Kidney epithelial cell (primary cell): ENCODE data around the gene PPP1R14D. TPM values are rescaled to one million over a fixed set of nuclear protein-coding genes. Genes with fewer than 3 reads are reported as not detected.

Experiments
- DNase-seq: peaks from one replicate; pipeline ENCODE4 v3.0.0-alpha.2; 2010; ENCODE audit warnings: low read depth
- H3K27me3 ChIP-seq: 2 replicates; pipeline ENCODE4 v1.6.0; 2011; ENCODE audit warnings: low read length; ENCODE audit not compliant: control insufficient read depth, insufficient read depth
- H3K36me3 ChIP-seq: 2 replicates; pipeline ENCODE4 v1.5.1; 2011; ENCODE audit warnings: low read length; ENCODE audit not compliant: control insufficient read depth, insufficient read depth
- H3K4me3 ChIP-seq: 2 replicates; pipeline ENCODE4 v1.5.1; 2011; ENCODE audit warnings: low read depth, mild to moderate bottlenecking, control low read depth, low read length
- total RNA-seq: library from RNA; depleted of rRNA; stranded (reverse); fragments of >200 nt; gene quantifications from 2 replicates; pipeline ENCODE4 v1.2.3, GENCODE V29; 2015
- TF ChIP-seq, protein P1 (sequence below): IDR thresholded peaks from 2 replicates; pipeline ENCODE4 v1.5.1; 2011; ENCODE audit warnings: mild to moderate bottlenecking, moderate library complexity, low read length, control low read depth, inconsistent platforms; ENCODE audit not compliant: insufficient read depth, poor library complexity, severe bottlenecking

PPP1R14D gene
- total RNA-seq, 1 donor from 2014 or later, result not detected

DNA sequence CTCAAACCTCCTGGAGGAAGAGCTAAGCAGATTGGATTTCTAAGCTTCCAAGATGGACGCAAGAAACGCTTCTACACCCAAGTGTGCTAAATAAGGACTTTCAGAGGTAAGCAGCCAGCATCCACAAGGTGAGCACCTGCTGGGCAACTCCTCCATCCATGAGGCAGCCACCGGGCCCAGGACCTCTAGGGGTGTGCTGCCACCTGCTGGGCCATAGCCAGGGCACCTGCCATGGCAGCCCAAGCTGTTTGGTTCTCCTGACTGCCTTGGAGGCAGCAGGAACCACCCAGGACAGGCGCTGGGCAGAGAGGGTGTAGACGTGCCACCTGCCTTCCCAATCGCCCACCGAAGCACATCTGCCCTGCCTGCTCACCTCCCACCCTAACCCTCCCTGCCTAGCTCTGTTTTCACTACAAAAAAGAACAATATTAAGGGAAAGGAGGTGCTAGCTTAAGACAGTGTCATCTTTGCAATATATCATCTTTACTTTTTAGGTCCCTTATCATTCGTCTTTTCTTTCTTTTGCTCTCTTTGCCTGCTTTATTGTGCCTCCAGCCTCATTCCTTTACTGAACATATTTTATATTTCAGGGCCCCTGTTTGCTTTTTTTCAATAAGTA lies 45.8 kb downstream of the PPP1R14D start:
- Histone ChIP-seq H3K36me3 (peaks cover 5% of the 10 kb centered on the region), H3K27me3 (no peaks in the 10 kb centered on the region), H3K4me3 (no peak overlapping the region)
- TF ChIP-seq, protein P1, sequence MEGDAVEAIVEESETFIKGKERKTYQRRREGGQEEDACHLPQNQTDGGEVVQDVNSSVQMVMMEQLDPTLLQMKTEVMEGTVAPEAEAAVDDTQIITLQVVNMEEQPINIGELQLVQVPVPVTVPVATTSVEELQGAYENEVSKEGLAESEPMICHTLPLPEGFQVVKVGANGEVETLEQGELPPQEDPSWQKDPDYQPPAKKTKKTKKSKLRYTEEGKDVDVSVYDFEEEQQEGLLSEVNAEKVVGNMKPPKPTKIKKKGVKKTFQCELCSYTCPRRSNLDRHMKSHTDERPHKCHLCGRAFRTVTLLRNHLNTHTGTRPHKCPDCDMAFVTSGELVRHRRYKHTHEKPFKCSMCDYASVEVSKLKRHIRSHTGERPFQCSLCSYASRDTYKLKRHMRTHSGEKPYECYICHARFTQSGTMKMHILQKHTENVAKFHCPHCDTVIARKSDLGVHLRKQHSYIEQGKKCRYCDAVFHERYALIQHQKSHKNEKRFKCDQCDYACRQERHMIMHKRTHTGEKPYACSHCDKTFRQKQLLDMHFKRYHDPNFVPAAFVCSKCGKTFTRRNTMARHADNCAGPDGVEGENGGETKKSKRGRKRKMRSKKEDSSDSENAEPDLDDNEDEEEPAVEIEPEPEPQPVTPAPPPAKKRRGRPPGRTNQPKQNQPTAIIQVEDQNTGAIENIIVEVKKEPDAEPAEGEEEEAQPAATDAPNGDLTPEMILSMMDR, result peak; percentile 91
- no peak for DNase-seq

DNA sequence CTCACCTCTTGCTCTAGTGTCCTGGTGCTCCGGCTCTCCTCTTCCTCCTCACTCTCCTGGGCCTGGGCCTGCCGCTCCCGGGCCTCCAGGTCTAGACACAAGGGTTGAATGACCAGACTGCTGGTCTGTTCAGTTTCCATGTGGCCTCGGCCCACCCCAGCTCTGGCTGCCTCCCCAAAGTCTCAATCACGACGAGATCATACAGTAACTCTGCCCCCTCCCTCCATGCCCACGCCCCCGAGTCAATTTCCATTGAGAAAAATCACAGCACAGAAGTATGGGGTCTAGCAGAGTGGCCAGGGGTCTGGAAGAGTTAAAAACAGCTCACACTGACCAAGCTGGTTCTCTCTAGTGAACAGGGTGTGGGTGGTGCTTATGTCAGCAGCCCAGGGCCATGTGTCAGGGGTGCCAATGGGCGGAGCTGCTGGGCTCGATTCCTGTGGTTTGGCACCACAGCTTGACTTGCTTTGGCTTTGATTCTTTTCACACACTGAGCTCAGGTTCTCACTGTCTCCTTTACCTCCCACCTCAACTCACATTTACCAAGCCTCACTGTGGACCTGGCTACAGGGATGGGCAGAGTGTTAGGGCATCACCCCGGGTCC lies 51.9 kb downstream of the PPP1R14D start:
- no peak for DNase-seq
- Histone ChIP-seq H3K4me3 (no peak overlapping the region), H3K36me3 (peaks cover 9% of the 10 kb centered on the region), H3K27me3 (no peaks in the 10 kb centered on the region)
- TF ChIP-seq, protein P1, result no peak

DNA sequence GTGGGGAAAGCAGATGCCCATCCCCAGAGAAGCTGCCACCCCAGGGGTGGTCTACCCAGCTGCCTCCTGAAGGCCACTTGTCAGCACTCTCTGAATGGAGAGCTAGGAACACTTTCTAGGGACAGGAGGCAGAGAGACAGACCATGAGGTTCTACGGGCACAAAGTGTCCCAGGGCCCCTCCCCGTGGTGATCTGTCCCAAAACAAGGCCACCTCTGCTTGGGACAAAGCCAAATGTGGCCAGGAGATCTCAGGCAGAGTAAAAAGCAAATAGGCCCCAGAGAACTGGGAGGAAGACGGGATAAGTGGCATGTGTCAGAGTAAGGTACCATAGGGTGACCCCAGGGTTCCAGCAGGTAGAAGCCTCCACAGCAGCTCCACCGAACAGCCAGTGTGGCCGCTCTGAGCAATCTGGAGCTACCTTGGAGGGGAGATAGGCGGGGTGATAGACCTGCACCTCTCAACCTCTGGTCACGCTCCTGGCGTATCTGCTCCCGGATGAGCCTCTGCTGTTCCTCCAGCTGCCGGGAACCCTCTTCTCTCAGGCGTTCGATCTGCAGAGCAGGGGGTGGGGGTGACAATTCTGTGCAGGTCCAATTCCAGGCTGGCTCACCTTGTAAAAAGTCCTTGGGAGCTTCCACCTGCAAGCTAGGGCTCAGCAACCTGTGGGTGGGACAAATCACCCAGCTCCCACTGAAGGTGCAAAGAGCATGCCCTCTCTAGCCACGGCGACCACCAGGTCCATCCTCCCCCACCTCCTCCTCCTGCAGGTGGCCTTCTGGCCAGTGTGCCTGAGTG lies 52.6 kb downstream of the PPP1R14D start:
- DNase-seq, result no peak
- no peak overlapping the region for H3K4me3 ChIP-seq
- TF ChIP-seq, protein P1, result no peak
- no peaks in the 10 kb centered on the region for H3K27me3 ChIP-seq
- H3K36me3 ChIP-seq, result peaks cover 9% of the 10 kb centered on the region

DNA sequence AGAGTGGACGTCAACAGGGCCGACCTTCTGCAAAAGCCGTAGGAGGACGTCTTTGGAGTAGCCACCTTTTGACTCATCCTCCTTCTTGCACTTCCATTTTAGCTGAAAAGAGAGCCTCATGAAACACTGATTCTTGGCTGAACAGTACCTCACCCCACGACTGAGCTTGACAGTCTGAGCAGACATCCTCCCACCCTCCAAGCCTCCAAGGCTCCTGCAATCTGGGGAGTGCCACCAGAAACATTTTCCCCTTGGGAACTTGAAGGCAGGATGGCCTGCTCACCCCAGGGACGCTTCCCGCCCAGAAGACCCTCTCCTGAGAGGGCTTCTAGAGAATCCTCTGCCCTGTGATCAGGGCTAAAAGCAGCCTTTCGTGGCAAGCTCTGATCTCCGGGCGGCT lies 53.5 kb downstream of the PPP1R14D start:
- no peak for DNase-seq
- TF ChIP-seq, protein P1, result no peak
- peaks cover 9% of the 10 kb centered on the region for H3K36me3 ChIP-seq
- no peak overlapping the region for H3K4me3 ChIP-seq
- H3K27me3 ChIP-seq, result no peaks in the 10 kb centered on the region

DNA sequence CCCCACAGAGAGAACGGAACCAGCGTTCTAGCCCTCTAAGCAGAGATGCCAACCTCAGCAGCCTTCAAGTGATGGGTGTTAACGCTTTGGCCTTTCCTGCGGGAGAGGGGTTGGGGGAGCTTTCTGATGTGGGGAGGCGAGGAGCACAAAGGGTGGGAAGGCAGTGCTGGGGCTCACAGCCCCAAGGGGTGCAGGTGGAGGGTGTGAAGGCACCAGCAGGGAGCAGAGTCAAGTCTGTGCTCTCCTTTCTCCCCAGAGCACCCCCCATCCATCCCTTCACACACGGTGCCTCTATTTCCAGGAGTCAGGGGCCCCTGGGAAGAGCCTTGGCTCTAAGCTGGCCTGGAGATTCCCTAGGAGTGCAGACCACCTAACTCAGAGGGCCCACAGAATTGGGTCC lies 54.6 kb downstream of the PPP1R14D start:
- no peak overlapping the region for H3K4me3 ChIP-seq
- H3K27me3 ChIP-seq, result no peaks in the 10 kb centered on the region
- TF ChIP-seq, protein P1, result no peak
- H3K36me3 ChIP-seq, result peaks cover 5% of the 10 kb centered on the region
- no peak for DNase-seq

DNA sequence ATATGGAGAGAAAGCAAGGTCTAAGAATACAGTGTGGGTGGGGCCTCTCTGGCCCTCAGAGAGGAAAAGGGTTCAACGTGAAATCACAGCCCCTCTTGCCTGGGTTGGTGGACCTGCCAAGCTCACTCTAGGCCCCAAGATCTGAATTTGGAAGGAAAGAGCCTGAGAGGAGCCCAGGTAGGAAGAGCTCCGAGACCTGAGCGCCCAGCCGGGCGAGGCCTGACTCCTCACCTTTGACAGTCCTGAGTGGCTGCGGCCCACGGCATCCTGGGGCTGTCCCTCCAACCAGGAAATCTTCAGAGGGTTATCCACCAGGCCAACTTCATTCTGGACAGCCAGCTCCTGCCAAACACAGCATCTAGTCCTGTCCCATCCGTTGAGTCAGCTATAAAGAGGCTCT lies 55.0 kb downstream of the PPP1R14D start:
- TF ChIP-seq, protein P1, result no peak
- Histone ChIP-seq H3K4me3 (no peak overlapping the region), H3K27me3 (no peaks in the 10 kb centered on the region), H3K36me3 (peaks cover 5% of the 10 kb centered on the region)
- DNase-seq, result no peak
